IPS DF 4.7 (cell line): Measurements from ENCODE around the gene DTX4.

Experiments
- DNase-seq: peaks from one replicate; pipeline ENCODE4 v3.0.0-alpha.2; 2013; ENCODE audit warnings: low spot score; ENCODE audit errors: extremely low read depth

The DTX4 gene

DNA sequence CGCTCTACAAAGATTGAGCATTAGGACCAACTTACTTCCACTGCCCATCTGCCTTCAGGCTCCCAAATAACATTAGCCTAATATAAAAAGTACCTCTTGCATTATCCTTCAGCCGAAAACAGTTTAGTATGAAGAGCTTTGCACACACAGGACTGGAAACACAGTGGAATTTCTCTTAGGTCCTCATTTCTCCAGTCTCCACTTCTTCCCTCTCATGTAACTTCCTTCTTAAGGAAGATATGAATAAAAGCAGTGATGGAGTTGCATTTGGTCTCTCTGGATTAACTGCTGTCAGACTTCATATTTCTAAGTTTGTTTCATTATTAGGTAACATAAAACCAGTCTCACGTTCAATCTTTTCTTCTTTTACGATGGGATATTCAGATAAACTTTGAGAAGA lies 46.4 kb downstream of the DTX4 start:
- no peak for DNase-seq

DNA sequence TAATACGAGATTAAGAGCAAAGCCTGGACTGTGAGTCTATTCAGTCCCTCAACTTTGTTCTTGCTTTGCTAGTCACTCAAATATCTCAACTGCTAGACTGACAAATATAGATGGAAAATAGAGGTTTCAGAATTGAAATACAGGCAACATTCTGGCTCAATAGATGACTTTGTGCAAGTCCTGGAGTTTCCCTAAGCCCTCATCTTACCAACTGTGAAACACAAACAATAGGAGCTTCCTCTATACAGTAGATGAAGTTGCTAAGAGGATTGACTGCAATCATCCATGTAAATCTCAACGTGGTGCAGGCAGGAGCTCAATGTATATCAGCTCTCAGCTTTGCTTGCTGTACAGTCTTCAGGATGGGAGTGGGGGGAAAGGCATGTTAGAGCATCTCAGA lies 47.0 kb downstream of the DTX4 start:
- no peak for DNase-seq

DNA sequence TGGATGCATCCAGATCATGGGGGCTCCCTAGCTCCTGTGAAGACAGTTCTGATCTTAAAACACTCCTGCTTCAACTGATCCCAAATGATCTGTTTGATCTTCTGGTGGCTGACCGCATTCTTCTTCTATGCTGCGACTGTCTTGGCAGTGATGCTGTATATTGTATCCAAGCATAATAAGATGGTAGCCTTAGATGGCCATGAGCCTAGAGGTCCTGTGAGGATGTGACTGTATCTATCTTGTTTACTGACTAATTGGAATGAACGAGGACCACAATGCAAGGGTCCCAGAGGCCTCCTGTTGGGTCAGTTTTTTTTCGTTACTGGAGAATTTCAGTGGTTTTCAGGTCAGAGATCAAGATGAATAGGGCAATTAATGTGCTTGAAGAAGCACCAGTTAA lies 47.9 kb downstream of the DTX4 start:
- DNase-seq, result no peak

DNA sequence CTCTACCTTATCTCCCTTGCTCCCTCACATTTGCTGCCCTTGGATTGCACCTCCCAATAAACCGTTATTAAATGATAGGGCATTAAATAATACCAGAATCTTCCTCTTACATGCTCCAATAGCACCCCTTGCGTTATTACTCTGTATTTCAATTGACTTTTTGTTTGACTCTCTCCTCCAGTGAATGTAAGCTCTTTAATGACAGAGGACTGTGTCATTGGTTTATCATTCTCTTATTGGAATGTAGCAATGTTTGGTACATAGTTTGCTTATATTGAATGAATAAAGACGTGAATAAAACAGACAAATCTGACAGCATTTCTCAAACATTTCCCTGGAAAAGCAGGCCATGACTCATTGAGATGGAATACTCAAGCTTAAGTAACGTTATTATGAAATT lies 49.5 kb downstream of the DTX4 start:
- DNase-seq, result no peak

GRCh38 chr11:59222464-59223060 lies 50.6 kb downstream of the DTX4 start:
- no peak for DNase-seq

DNA sequence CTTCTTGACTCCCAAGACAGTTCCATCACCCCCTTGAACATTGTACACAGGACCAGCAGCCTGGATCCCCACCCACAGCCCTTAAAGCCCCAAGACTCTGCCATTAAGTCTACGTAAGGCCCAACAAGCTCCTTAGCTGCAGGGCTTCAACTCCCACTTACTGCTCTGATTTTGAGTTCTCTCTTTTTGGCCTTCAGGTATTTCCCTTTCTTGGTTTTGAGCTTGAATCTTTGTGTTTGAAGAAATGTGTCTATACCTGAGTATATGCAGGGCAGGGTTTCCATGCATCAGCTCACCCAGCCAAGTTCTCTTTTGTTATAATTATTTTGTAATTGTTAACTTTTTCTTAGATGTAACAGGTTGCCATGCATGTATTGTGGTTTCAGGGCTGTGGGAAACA lies 51.2 kb downstream of the DTX4 start:
- DNase-seq, result no peak

GRCh38 chr11:59223611-59224010 lies 51.7 kb downstream of the DTX4 start:
- DNase-seq, result no peak

DNA sequence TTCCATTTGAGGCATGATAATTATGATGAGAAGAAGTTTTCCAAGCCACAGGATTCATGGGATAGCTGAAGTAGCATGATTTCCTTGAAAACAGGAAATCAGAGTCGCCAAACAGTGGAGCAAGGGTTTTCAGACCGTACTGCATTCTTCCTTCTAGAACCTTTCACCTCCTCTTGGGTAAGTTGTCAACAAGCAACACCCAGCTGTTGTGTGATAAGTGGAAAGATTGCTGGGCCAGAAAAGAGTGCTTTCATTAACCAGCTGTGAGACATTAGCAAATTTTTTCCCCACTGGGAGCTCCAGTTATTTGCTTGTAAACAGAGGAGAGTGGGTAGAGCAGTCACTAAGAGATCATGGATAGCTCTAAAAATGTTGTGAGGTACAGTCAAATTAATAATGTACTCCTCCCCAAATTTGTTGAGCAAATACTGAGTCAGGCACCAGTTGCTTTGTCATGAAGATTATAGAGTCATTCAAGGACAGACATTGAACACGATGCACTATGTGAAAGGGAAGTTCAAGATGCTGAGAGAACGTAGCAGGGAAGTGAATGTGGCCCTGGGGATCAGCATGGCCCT lies 52.5 kb downstream of the DTX4 start:
- no peak for DNase-seq

DNA sequence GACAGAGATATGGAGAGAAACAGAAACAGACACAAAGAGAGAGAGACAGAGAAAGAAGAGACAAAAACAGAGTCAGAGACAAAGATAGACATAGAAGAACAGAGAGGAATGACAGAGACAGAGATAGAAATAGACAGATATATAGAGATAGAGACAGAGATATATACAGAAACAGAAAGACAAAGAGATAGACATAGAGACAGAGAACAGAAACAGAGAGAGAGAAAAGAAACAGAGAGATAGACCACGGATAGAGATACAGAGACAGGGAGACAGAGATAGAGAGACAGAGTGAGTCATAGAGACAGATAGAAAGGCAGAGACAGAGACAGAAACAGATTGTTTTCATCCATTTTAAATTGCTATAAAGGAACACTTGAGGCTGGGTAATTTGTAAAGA lies 53.1 kb downstream of the DTX4 start:
- DNase-seq, result no peak

DNA sequence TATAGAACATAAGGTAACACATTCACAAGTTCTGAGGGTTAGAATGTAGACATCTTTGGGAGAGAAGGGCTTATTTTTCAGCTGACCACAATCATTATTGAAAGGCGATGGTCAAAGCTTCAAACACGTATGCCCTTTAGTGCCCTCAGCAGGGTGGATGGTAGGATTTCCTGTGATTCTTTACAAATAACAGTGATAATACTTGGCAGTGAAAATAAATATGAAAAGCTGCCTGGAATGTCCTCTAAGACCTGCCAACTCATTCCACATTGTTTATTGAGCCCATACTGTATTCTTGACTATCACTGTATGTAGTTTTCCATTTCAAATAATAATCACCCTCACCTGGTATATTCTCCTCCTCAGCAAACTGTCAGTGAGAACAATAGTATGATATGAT lies 54.5 kb downstream of the DTX4 start:
- DNase-seq, result no peak

GRCh38 chr11:59240322-59240721 lies 68.4 kb downstream of the DTX4 start:
- no peak for DNase-seq

DNA sequence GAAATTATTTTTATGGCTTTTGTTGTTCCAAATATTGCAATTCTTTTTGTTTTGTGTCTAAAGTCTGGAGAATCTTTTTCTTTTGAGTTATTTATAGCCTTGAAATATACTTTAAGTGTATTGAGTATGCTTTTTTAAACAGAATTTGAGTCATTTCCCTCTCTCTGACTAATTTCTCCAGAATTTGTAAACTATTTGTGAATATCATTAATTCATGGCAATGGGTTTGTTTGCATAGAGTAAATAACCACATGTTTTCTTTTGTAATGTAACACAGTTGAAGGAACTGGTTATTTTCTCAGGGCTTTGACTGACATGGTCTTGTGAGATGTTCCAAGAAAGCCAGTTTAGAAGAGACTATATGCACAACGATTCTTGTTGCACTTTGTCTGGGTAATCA lies 71.7 kb downstream of the DTX4 start:
- no peak for DNase-seq

DNA sequence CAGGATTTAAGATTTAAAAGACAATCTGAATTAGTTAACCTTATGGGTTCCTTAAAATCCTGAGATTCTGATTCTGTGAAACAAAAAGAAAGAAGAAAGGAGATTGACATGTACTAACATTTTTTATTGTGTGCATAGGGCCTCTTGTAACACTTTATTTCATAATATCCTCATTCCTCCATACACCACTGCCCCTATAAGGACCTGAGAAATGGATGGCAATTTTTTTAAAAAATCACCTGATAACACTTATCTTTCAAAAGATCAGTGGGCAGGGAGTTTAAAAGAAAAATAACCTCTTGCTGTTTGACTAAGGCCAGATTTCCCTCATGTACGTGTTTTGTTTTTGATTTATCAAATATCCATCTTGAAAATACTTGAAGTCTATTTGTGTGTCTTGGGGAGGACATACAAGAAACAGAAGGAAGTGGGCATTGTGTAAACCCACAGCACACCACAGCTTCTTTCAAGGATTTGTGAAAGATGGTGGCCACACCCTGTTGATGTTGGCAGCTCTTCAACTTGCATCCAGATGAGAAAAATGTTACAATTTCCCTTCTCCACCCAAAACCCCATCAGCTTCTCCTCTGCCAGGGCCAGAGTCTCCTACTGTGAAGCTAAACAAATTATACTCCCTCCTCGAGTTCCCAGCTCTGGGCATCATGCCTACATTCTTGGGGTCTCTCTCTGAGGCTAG lies 75.7 kb downstream of the DTX4 start:
- no peak for DNase-seq

DNA sequence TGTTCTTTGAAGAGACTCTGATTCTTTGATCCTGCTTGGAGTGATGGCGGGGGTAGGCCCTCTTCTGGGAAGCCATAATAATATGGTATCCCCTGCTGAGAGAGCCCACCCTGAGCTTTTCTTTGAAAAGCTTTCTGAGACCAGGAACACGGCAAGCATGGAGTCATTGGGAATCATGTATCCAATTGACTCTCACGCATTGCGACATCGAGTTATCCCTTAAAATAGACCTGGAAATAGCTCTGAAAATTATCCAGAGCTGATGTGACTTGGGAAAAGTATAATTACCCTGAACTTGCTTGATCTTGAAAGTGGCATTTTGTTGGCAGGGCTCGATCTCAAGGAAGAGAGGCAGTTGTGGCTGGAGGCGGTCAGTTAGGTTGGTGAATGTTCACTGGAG lies 77.6 kb downstream of the DTX4 start:
- no peak for DNase-seq

DNA sequence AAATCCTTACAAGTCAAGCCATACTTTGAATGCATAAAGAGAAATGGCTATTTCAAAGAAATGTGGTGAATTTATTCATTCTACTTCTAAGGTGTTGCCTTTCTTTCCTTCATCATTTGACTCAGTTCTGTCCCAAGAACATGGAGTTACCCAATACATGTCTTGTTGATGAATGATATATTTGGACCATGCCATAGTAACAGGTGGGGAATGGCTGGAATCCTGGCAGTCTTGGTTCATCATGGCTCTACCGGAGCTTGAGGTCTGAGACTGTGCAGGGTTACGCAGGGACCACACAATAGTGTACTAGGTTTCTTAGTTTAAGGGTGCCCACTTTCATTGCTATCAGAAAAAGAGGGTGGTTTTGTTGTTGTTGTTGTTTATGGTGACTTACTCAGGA lies 81.1 kb downstream of the DTX4 start:
- no peak for DNase-seq

- no peak for DNase-seq
Observed at GRCh38 chr11:59254286-59254685, 82.4 kb downstream of the DTX4 start.

- DNase-seq, result no peak
Observed at GRCh38 chr11:59255281-59255680, 83.3 kb downstream of the DTX4 start.
